ENCODE data around the gene RALA. TPM values are rescaled to one million over a fixed set of nuclear protein-coding genes. Genes with fewer than 3 reads are reported as not detected.

The RALA gene, protein sequence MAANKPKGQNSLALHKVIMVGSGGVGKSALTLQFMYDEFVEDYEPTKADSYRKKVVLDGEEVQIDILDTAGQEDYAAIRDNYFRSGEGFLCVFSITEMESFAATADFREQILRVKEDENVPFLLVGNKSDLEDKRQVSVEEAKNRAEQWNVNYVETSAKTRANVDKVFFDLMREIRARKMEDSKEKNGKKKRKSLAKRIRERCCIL
- 16.6 and 21.7 TPM in 2 replicates for total RNA-seq

DNA sequence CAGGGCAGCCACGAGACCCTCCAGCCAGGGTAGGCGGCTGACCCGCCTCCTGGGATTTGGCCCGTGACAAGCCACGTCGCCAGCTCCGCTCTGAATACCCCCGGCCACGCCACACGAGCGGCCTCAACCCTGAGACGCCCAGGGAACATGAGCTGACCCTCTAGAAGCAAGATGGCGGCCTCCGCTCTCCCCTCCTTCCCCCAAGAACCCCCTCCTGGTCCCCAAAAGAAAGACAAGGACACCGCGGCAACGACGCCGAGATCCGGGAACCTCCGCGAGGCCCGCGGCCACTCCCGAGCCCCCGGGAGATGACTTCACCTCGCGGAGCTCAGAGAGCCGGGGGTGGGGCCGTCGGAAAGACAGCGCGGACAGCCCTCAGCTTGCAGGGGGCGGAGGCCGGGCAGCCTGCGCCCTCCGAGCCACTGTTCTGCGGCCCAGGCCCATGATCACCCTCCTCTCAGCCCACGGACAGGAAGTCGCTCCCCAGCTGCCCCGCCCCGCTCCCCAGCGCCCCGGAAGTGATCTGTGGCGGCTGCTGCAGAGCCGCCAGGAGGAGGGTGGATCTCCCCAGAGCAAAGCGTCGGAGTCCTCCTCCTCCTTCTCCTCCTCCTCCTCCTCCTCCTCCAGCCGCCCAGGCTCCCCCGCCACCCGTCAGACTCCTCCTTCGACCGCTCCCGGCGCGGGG is at the start of gene RALA:
RALA (plus strand) TSS at position 526 of the 685 bp plus-strand sequence. CDS start 63,096 bp downstream, outside the sequence.

Other genes starting within 250 kb of the RALA start
- gene YAE1, start 57.2 kb upstream of the RALA start, total RNA-seq, result 12.7 and 17.3 TPM in 2 replicates

Measured in airway epithelial cell (primary cell).